Fibroblast of lung (primary cell): ENCODE data around the gene RAB8B. TPM values are rescaled to one million over a fixed set of nuclear protein-coding genes. Genes with fewer than 3 reads are reported as not detected.
A peak's percentile ranks its signal among the peaks of the same experiment; 100 is the strongest.

Experiments used
- DNase-seq, 2 donors: peaks; one replicate each; pipeline versions ENCODE4 v3.0.0 to v3.0.0-alpha.2; 2010; ENCODE audit warnings: low read depth in 2 of 2
- H2AFZ ChIP-seq: 2 replicates; pipeline ENCODE4 v1.5.1; 2012; ENCODE audit warnings: low read length, control low read depth, inconsistent platforms
- H3K27ac ChIP-seq: 2 replicates; pipeline ENCODE4 v1.5.1; 2011; ENCODE audit warnings: low read length, control low read depth; ENCODE audit not compliant: insufficient read depth
- H3K27me3 ChIP-seq: 2 replicates; pipeline ENCODE4 v1.5.1; 2011; ENCODE audit warnings: mild to moderate bottlenecking, low read length; ENCODE audit not compliant: control insufficient read depth, insufficient read depth
- H3K36me3 ChIP-seq: 2 replicates; pipeline ENCODE4 v1.5.1; 2011; ENCODE audit warnings: low read length; ENCODE audit not compliant: control insufficient read depth, insufficient read depth
- H3K4me1 ChIP-seq: 2 replicates; pipeline ENCODE4 v1.5.1; 2011; ENCODE audit warnings: low read length; ENCODE audit not compliant: control insufficient read depth, insufficient read depth; ENCODE audit errors: extremely low read depth
- H3K4me2 ChIP-seq: 2 replicates; pipeline ENCODE4 v1.5.1; 2011; ENCODE audit warnings: low read length, control low read depth; ENCODE audit not compliant: insufficient read depth; ENCODE audit errors: extremely low read depth
- H3K4me3 ChIP-seq, 4 experiments: fragments of 200-600 bp in 1 of 4; sonication (generic) in 1 of 4; replicated peaks in 1 of 4; 2 replicates each; pipeline ENCODE4 v1.5.1; 2011 to 2016; ENCODE audit warnings: low read length in 4 of 4, low read depth in 3 of 4, mild to moderate bottlenecking in 3 of 4, control low read depth in 2 of 4, inconsistent platforms in 1 of 4, mixed read lengths in 1 of 4; ENCODE audit not compliant: insufficient read depth in 1 of 4; ENCODE audit errors: control extremely low read depth in 1 of 4
- H3K79me2 ChIP-seq: 2 replicates; pipeline ENCODE4 v1.5.1; 2012; ENCODE audit warnings: mild to moderate bottlenecking, low read length, inconsistent platforms; ENCODE audit not compliant: control insufficient read depth, insufficient read depth
- H3K9ac ChIP-seq: 2 replicates; pipeline ENCODE4 v1.5.1; 2011; ENCODE audit warnings: mild to moderate bottlenecking, low read length, control low read depth; ENCODE audit not compliant: insufficient read depth
- H3K9me3 ChIP-seq: 2 replicates; pipeline ENCODE4 v1.5.1; 2012; ENCODE audit warnings: low read depth, low read length; ENCODE audit not compliant: control insufficient read depth, insufficient read depth
- H4K20me1 ChIP-seq: 2 replicates; pipeline ENCODE4 v1.5.1; 2011; ENCODE audit warnings: low read length; ENCODE audit not compliant: control insufficient read depth, insufficient read depth; ENCODE audit errors: extremely low read depth
- EZH2 ChIP-seq: IDR thresholded peaks from 2 replicates; pipeline ENCODE4 v1.5.1; 2012; ENCODE audit warnings: low read length, control low read depth, mild to moderate bottlenecking; ENCODE audit errors: missing control alignments
- polyA plus RNA-seq, 2 donors: library from polyadenylated mRNA; depleted of rRNA in 1 of 2; stranded (reverse) in 1 of 2; unstranded in 1 of 2; fragments of >200 nt; gene quantifications; 2 replicates each; pipeline ENCODE4 v1.2.1, GENCODE V29; 2011 to 2012; ENCODE audit warnings: missing spikeins in 1 of 2
- total RNA-seq: library from RNA; depleted of rRNA; stranded (reverse); fragments of >200 nt; gene quantifications from 2 replicates; pipeline ENCODE4 v1.2.1, GENCODE V29; 2014
- TF ChIP-seq, protein P1 (sequence below), 2 donors: IDR thresholded peaks in 1 of 2; conservative IDR thresholded peaks in 1 of 2; 1 replicate in 1 of 2; 2 replicates in 1 of 2; pipeline ENCODE4 v1.5.1; 2011 to 2012; ENCODE audit warnings: low read length in 2 of 2, control low read depth in 1 of 2, inconsistent platforms in 1 of 2, low read depth in 1 of 2, mild to moderate bottlenecking in 1 of 2

Gene RAB8B
- total and polyA plus RNA-seq, 2 donors (not counting 1 experiment from before 2014, with no cell fraction given) = 107 to 111 TPM

DNA sequence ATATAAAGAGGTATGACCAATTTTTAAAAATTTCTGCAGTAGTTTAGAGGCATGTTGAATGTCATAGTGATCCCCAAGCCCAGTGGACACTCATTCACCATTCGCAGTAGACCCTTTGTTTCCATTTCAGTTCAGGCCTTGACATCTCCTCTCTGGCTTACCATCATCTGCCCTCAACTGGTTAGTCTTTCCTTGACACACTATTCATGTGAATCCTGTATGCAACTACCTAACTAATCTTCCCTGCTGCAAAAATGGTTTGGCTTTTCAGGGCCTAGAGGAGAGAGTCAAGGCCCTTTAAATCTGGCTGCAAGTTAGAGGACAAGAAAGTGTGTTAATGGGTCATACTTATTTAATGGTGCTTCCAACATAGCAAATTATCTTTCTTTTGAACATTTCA lies 98.9 kb downstream of the RAB8B start:
- Histone ChIP-seq H3K27me3 (no peaks in the 10 kb centered on the region), H3K36me3 (no peaks in the 10 kb centered on the region), H3K4me1 (peaks cover 4% of the 10 kb centered on the region), H4K20me1 (no peaks in the 10 kb centered on the region), H2AFZ (no peak overlapping the region), H3K9me3 (no peaks in the 10 kb centered on the region), H3K79me2 (no peaks in the 10 kb centered on the region), H3K4me3 (no peak overlapping the region), H3K9ac (no peak overlapping the region), H3K27ac (no peak overlapping the region), H3K4me2 (no peak overlapping the region)
- peak in 1 of 2 donors; percentile 18 for DNase-seq
- TF ChIP-seq, protein P1, sequence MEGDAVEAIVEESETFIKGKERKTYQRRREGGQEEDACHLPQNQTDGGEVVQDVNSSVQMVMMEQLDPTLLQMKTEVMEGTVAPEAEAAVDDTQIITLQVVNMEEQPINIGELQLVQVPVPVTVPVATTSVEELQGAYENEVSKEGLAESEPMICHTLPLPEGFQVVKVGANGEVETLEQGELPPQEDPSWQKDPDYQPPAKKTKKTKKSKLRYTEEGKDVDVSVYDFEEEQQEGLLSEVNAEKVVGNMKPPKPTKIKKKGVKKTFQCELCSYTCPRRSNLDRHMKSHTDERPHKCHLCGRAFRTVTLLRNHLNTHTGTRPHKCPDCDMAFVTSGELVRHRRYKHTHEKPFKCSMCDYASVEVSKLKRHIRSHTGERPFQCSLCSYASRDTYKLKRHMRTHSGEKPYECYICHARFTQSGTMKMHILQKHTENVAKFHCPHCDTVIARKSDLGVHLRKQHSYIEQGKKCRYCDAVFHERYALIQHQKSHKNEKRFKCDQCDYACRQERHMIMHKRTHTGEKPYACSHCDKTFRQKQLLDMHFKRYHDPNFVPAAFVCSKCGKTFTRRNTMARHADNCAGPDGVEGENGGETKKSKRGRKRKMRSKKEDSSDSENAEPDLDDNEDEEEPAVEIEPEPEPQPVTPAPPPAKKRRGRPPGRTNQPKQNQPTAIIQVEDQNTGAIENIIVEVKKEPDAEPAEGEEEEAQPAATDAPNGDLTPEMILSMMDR (conservative IDR thresholded peaks at IDR 0.05 in 1 of 2, IDR thresholded peaks at IDR 0.05 in 1 of 2; ENCODE audit: low read depth in 1 of 2, low read length in 2 of 2) = no peak
- TF ChIP-seq EZH2 = no peak

DNA sequence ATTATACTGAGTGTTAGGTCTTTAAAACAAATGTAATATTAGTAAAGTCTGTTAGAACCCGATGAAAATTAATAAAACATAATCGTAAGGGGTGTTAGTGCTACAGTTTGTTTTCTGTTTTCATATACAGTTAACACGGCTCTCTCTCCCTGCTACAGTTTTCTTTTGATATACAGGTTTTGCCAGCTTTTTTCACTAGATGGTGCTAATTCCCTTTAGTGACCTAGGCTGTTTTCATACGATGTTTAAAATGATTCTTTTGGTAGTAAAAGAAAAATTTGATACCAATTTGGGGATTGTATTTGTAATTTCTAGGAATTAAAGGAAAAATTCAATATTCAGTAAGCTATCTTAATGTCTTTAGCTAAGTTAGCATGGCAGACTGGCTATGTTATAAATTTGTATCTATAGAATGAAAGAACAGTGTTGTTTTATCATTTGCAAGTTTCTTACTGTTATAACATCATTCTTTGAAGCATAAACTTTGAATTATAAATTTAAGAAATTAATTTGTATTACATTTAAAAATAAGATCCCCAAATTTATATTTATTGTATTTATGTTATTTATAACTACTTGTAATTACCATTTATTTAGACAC lies 99.5 kb downstream of the RAB8B start:
- TF ChIP-seq, protein P1 (conservative IDR thresholded peaks at IDR 0.05 in 1 of 2, IDR thresholded peaks at IDR 0.05 in 1 of 2; ENCODE audit: low read depth in 1 of 2, low read length in 2 of 2) = peak; percentile 46 to 64
- TF ChIP-seq EZH2 = no peak

DNA sequence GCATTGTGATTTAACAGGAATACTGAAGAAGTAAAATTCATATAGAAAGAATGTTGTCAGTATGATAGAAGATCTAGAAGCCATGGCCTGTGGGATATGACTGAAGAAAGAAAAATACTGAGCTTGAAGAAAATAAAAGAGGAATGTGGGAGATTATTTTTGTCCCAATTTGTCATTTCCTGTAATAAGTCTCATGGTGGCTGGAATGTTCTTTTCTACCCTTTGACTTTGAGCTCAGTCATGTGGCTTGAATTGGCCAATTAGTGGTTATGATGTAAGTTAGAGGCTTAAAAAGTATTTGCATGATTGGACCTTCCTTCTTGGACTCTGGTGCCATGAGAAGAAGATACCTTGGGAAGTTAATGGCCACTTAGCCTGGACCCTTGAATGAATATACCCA lies 102.1 kb downstream of the RAB8B start:
- no peaks in the 10 kb centered on the region for H3K27me3 ChIP-seq
- peaks cover 4% of the 10 kb centered on the region for H3K4me1 ChIP-seq
- H4K20me1 ChIP-seq = no peaks in the 10 kb centered on the region
- peak; percentile 70 to 92 for DNase-seq
- no peak overlapping the region for H3K4me2 ChIP-seq
- H3K9ac ChIP-seq = no peak overlapping the region
- no peak overlapping the region for H2AFZ ChIP-seq
- no peak overlapping the region for H3K4me3 ChIP-seq
- peak overlapping the region; percentile 67 for H3K27ac ChIP-seq
- no peaks in the 10 kb centered on the region for H3K79me2 ChIP-seq
- no peaks in the 10 kb centered on the region for H3K9me3 ChIP-seq
- H3K36me3 ChIP-seq = peaks cover 3% of the 10 kb centered on the region
- no peak for TF ChIP-seq EZH2
- TF ChIP-seq, protein P1 (conservative IDR thresholded peaks at IDR 0.05 in 1 of 2, IDR thresholded peaks at IDR 0.05 in 1 of 2; ENCODE audit: low read depth in 1 of 2, low read length in 2 of 2) = no peak

More for the DNA sequence above, 99.5 kb downstream of the RAB8B start:
- H2AFZ ChIP-seq = no peak overlapping the region
- H4K20me1 ChIP-seq = no peaks in the 10 kb centered on the region
- H3K27me3 ChIP-seq = no peaks in the 10 kb centered on the region
- H3K4me1 ChIP-seq = peaks cover 4% of the 10 kb centered on the region
- H3K36me3 ChIP-seq = no peaks in the 10 kb centered on the region
- H3K9me3 ChIP-seq = no peaks in the 10 kb centered on the region
- DNase-seq = peak; percentile 35 to 78
- no peak overlapping the region for H3K27ac ChIP-seq
- H3K79me2 ChIP-seq = no peaks in the 10 kb centered on the region
- H3K4me3 ChIP-seq = no peak overlapping the region
- no peak overlapping the region for H3K4me2 ChIP-seq
- no peak overlapping the region for H3K9ac ChIP-seq
